Heart left ventricle (tissue), 16 donors: ENCODE measurements around the gene WDR38. TPM values are rescaled to one million over a fixed set of nuclear protein-coding genes. Genes with fewer than 3 reads are reported as not detected.
A peak's percentile ranks its signal among the peaks of the same experiment; 100 is the strongest.

Source experiments
- ATAC-seq, 4 donors: fragments of 200-7000 bp; cut with Tn5 transposase; one replicate each; pipeline ENCODE4 v1.9.1; 2020 to 2022; ENCODE audit warnings: moderate library complexity in 4 of 4, mild to moderate bottlenecking in 3 of 4, moderate number of reproducible peaks in 1 of 4
- DNase-seq, 5 donors: peaks; one replicate each; pipeline ENCODE4 v3.0.0-alpha.2; 2020
- H3K27ac ChIP-seq, 12 donors: fragments of 200-600 bp; sonication (generic) in 4 of 12; one replicate each; pipeline versions ENCODE4 v1.5.0 to v1.8.0; 2016 to 2022; ENCODE audit warnings: mild to moderate bottlenecking in 2 of 12
- H3K27me3 ChIP-seq, 9 donors: fragments of 200-600 bp; sonication (generic) in 2 of 9; one replicate each; pipeline versions ENCODE4 v1.5.1 to v1.8.0; 2016 to 2022; ENCODE audit warnings: mild to moderate bottlenecking in 3 of 9
- H3K36me3 ChIP-seq, 9 donors: fragments of 200-600 bp; sonication (generic) in 2 of 9; one replicate each; pipeline versions ENCODE4 v1.5.0 to v1.8.0; 2018 to 2022; ENCODE audit warnings: mild to moderate bottlenecking in 2 of 9
- H3K4me1 ChIP-seq, 12 donors: fragments of 200-600 bp; sonication (generic) in 4 of 12; one replicate each; pipeline versions ENCODE4 v1.5.0 to v1.8.0; 2016 to 2022; ENCODE audit warnings: mild to moderate bottlenecking in 3 of 12
- H3K4me3 ChIP-seq, 12 donors: fragments of 200-600 bp; sonication (generic) in 4 of 12; one replicate each; pipeline versions ENCODE4 v1.5.0 to v1.8.0; 2017 to 2022; ENCODE audit warnings: mild to moderate bottlenecking in 9 of 12, moderate library complexity in 4 of 12
- H3K9me3 ChIP-seq, 12 donors: fragments of 200-600 bp; sonication (generic) in 4 of 12; one replicate each; pipeline versions ENCODE4 v1.5.0 to v1.8.0; 2016 to 2022; ENCODE audit warnings: mild to moderate bottlenecking in 1 of 12
- CTCF ChIP-seq, 12 donors: fragments of 200-600 bp; sonication (generic) in 4 of 12; IDR thresholded peaks; one replicate each; pipeline versions ENCODE4 v1.5.0 to v1.8.0; 2018 to 2022; ENCODE audit warnings: antibody characterized with exemption in 12 of 12, mild to moderate bottlenecking in 5 of 12
- POLR2A ChIP-seq, 2 donors: fragments of 450-650 bp; IDR thresholded peaks; one replicate each; pipeline ENCODE4 v1.6.1; 2017; ENCODE audit warnings: antibody characterized with exemption in 2 of 2, mild to moderate bottlenecking in 2 of 2, moderate library complexity in 2 of 2
- WGBS, 4 donors: extraction: QIAGEN DNeasy Blood & Tissue Kit in 2 of 4; methylation state at CpG; one replicate each; pipeline versions ENCODE4 v1.1.5 to v1.1.7; 2013 to 2018; 5-methylcytosine and 5-hydroxymethylcytosine counted together
- intact Hi-C, 10 donors: fragments of 100-400 bp; cut with DNase I; formaldehyde crosslinking; loops; one replicate each; pipeline versions ENCODE4 v1.11.1 to v1.14.2; 2022
- polyA plus RNA-seq, 2 donors: library from polyadenylated mRNA; stranded (reverse); fragments of 200-250 nt; gene quantifications; one replicate each; pipeline ENCODE4 v1.2.3, GENCODE V29; 2013
- total RNA-seq, 9 donors: library from RNA; depleted of rRNA in 2 of 9; stranded (reverse); fragments of >200 nt in 2 of 9; fragmentation: NEBNext Ultra II Directional in 3 of 9; extraction: Animal tissue kit (Norgen Biotek cat#: 25700) in 3 of 9; gene quantifications; one replicate each; pipeline versions ENCODE4 v1.1.0 to v1.2.4, GENCODE V29; 2016 to 2023
- donor health status: ischemic (EF 13 %, LVEDD 7.1; RV severe dilation, severe dysfunction).
- donor health status: healthy with polysubstance abuse.
- donor health status: DM: no; HTN: yes; CAD: no.
- donor health status: DM: no; HTN: no; CAD: no.
- donor health status: ischemic (EF 25% LVEDD 6.9; RV normal size, moderate dysfunction).
- donor health status: ischemic (EF 25% LVEDD 5.7; RV mildly dilated, moderate dysfunction).
- donor health status: healthy.
- donor health status: DM: yes; HTN: yes; CAD: no.
- donor health status: ischemic (EF 35%, LVEDD 5.7; RV mildly dilated, moderate dysfunction).
- donor health status: nonischemic (EF 11% LVEDD 7.7; RV severe dilation, severe dysfunction).
- donor health status: DM: yes; HTN: yes; CAD: no.
- donor health status: PGD.
- donor health status: ischemic (EF 29% LVEDD 5.4; RV normal size, mild dysfunction).
- donor health status: nonischemic (EF 23%, LVEDD 6.1; RV moderate dilation, normal function).

WDR38 gene
- total and polyA plus RNA-seq, 11 donors = 0.07 to 0.15 TPM; not detected in 9

DNA sequence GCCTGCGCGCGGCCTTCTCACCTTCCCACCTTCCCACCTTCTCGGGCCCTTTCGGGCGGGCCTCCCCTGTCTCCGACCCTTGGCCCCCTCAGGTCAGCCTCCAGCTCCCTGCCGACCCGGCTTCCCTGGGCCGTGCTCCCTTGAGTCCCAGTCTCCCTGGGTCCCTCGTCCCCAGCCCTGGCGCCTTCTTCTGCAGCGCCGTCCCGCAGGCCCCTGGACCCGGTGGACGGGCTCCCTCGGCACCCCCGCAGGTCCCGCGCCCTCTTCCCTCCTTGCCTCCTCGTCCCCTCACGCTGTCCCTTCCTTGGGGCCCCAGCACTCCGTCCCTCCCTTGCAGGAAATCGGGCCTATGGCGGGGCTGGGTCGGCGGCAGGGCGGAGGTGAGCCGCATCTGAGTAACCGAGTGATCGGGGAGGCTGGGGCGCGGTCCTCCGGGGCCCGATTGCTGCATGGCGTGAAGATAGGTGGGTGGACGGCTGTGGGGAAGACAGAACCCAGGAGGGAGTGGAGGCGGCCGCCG, 16.3 kb downstream of the WDR38 start:
- no peaks in the 10 kb centered on the region for H3K27me3 ChIP-seq
- intact Hi-C loops = loop anchor here in 3 of 10 donors (5.0 to 10.0 kb wide), 4 partner anchors 273 to 455 kb away; partner anchors contain the start of genes SCAI (in 2 of the 3) and PSMB7 (in 1 of the 3)
- peak overlapping the region; percentile 70 to 98 (median 94) for H3K27ac ChIP-seq
- peak overlapping the region; percentile 69 to 99 (median 88) for H3K4me3 ChIP-seq
- TF ChIP-seq POLR2A (IDR thresholded peaks at IDR 0.05) (no peak), CTCF (IDR thresholded peaks at IDR 0.05) (no peak)
- WGBS, 4 donors = 0 to 1% (median 0%) methylated on average over 29 to 41 of the region's 41 CpGs
- H3K4me1 ChIP-seq = peaks cover 17 to 59% (median 47%) of the 10 kb centered on the region in 12 donors
- DNase-seq (peak in 2 of 5 donors; percentile 56 to 73), ATAC-seq (peak in 3 of 4 donors; percentile 10 to 16 (median 13))
- H3K9me3 ChIP-seq = no peaks in the 10 kb centered on the region
- peaks cover 0 to 26% (median 12%) of the 10 kb centered on the region in 9 donors for H3K36me3 ChIP-seq

- Histone ChIP-seq H3K36me3 (peaks cover 0 to 32% (median 17%) of the 10 kb centered on the region in 9 donors), H3K4me3 (peak overlapping the region; percentile 69 to 99 (median 88)), H3K4me1 (peaks cover 17 to 64% (median 47%) of the 10 kb centered on the region in 12 donors), H3K27me3 (no peaks in the 10 kb centered on the region), H3K27ac (peak overlapping the region; percentile 70 to 98 (median 94)), H3K9me3 (no peaks in the 10 kb centered on the region)
- no peak for TF ChIP-seq CTCF (IDR thresholded peaks at IDR 0.05)
- TF ChIP-seq POLR2A (IDR thresholded peaks at IDR 0.05) = no peak
- ATAC-seq = peak in 1 of 4 donors; percentile 19
- DNase-seq = peak in 1 of 5 donors; percentile 67
- intact Hi-C loops = loop anchor here in 4 of 10 donors (5.0 to 10.0 kb wide), 5 partner anchors 272 to 455 kb away; partner anchors contain the start of genes SCAI (in 3 of the 4), PSMB7 (in 1 of the 4) and RABEPK (in 1 of the 4)
- WGBS, 4 donors = 8 to 12% (median 9%) methylated on average over 12 of the region's 12 CpGs
Observed at GRCh38 chr9:124869986-124870560, 16.8 kb downstream of the WDR38 start.

- ATAC-seq = no peak
- TF ChIP-seq POLR2A (IDR thresholded peaks at IDR 0.05) (no peak), CTCF (IDR thresholded peaks at IDR 0.05) (no peak)
- peak in 1 of 5 donors; percentile 20 for DNase-seq
- Histone ChIP-seq H3K36me3 (peaks cover 0 to 38% (median 23%) of the 10 kb centered on the region in 9 donors), H3K9me3 (no peaks in the 10 kb centered on the region), H3K27ac (peak overlapping the region in 10 of 12 donors; percentile 89 to 98 (median 96)), H3K4me3 (peak overlapping the region in 9 of 12 donors; percentile 69 to 99 (median 90)), H3K4me1 (peaks cover 17 to 64% (median 47%) of the 10 kb centered on the region in 12 donors), H3K27me3 (no peaks in the 10 kb centered on the region)
- WGBS, 4 donors = 53 to 57% (median 53%) methylated on average over 6 of the region's 6 CpGs
- intact Hi-C loops = loop anchor here in 2 of 10 donors (5.0 kb wide), 2 partner anchors 272 to 332 kb away; partner anchors contain the start of genes RABEPK (in 1 of the 2) and SCAI (in 1 of the 2)
Observed at GRCh38 chr9:124870723-124871122, 17.5 kb downstream of the WDR38 start.

DNA sequence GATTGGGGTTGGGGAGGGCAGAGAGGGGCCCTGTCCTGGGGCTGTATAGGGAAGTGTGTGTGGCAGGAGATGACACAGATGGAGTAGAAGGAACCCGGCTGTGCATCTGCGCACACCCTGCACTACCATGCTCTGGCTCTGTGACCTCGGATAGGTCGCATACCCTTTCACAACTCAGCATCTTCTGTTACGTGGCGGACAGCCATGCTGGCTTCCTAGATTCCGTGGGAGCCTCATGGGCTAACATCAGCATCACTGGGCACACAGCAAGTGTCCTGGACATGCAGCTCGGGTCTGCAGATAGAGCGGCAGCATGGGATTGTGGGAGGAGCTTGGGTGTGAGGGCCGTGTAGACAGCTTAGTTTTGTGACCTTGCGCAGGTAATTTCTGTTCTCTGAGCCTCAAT, 17.9 kb downstream of the WDR38 start:
- ATAC-seq (no peak), DNase-seq (peak in 1 of 5 donors; percentile 37)
- intact Hi-C loops = loop anchor here in 2 of 10 donors (5.0 kb wide), 2 partner anchors 271 to 331 kb away; partner anchors contain the start of genes RABEPK (in 1 of the 2) and SCAI (in 1 of the 2)
- H3K9me3 ChIP-seq = no peaks in the 10 kb centered on the region
- H3K4me3 ChIP-seq = peak overlapping the region in 5 of 12 donors; percentile 69 to 99 (median 99)
- no peaks in the 10 kb centered on the region for H3K27me3 ChIP-seq
- peak overlapping the region in 10 of 12 donors; percentile 66 to 98 (median 94) for H3K27ac ChIP-seq
- 72 to 75% (median 73%) methylated on average over 10 to 11 of the region's 11 CpGs for WGBS, 4 donors
- peaks cover 17 to 64% (median 47%) of the 10 kb centered on the region in 12 donors for H3K4me1 ChIP-seq
- H3K36me3 ChIP-seq = peaks cover 0 to 43% (median 28%) of the 10 kb centered on the region in 9 donors
- TF ChIP-seq CTCF (IDR thresholded peaks at IDR 0.05) (no peak), POLR2A (IDR thresholded peaks at IDR 0.05) (no peak)
